NCI-H524 (cell line): Measurements from ENCODE around the gene LRP1-AS.

Experiments
- DNase-seq, 2 experiments: peaks; one replicate each; lab custom pipeline; 2025; lab: John Stamatoyannopoulos, UW

Gene LRP1-AS

GRCh38 chr12:57146961-57147944 lies at the start of gene LRP1-AS:
Gene LRP1-AS (minus strand): TSS chr12:57147619.
- no peak for DNase-seq

- no peak for DNase-seq
Measured at GRCh38 chr12:57196956-57197355, 49.5 kb upstream of the LRP1-AS start.

GRCh38 chr12:57196439-57196838 lies 49.0 kb upstream of the LRP1-AS start:
- no peak for DNase-seq

DNA sequence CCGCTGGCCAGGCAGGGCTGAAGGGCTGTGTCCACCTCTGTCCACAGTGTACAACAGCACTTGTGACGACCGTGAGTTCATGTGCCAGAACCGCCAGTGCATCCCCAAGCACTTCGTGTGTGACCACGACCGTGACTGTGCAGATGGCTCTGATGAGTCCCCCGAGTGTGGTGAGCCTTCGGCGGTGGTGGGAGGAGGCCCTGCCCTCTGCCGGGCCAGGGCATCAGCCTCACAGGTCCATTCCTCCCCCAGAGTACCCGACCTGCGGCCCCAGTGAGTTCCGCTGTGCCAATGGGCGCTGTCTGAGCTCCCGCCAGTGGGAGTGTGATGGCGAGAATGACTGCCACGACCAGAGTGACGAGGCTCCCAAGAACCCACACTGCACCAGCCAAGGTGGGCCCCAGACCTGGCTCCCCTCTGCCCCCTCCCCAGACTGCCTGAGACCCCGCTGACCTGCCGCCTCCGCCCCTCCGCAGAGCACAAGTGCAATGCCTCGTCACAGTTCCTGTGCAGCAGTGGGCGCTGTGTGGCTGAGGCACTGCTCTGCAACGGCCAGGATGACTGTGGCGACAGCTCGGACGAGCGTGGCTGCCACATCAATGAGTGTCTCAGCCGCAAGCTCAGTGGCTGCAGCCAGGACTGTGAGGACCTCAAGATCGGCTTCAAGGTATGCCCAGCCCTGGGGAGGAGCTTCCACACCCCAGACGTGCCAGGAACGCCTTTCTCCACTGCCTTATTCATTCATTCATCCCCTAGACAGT lies 48.4 kb upstream of the LRP1-AS start:
- no peak for DNase-seq

- no peak for DNase-seq
Measured at GRCh38 chr12:57195186-57195585, 47.8 kb upstream of the LRP1-AS start.

GRCh38 chr12:57194253-57194652 lies 46.8 kb upstream of the LRP1-AS start:
- no peak for DNase-seq

DNA sequence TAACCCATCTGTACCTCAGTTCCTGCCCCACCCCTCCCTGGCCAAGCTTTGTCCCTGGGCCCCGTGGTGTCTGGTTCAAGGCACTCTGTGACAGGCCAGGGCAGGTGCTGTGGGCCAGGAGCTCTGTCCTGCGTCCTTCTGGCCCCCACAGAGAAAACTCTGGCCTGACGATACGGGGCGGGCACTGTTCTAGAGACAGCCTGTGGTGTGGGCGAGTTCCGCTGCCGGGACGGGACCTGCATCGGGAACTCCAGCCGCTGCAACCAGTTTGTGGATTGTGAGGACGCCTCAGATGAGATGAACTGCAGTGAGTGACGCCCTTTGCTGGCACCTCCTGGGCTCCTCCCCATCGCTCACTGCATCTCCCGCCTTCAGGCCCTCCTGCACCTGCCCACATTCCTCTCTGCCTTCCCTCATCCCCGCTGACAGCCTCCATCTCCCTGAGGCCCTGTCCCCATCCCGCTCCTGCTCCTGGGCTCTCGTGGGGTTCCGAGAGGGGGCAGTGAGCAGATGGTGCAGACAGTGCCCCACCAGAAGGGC lies 46.4 kb upstream of the LRP1-AS start:
- no peak for DNase-seq

DNA sequence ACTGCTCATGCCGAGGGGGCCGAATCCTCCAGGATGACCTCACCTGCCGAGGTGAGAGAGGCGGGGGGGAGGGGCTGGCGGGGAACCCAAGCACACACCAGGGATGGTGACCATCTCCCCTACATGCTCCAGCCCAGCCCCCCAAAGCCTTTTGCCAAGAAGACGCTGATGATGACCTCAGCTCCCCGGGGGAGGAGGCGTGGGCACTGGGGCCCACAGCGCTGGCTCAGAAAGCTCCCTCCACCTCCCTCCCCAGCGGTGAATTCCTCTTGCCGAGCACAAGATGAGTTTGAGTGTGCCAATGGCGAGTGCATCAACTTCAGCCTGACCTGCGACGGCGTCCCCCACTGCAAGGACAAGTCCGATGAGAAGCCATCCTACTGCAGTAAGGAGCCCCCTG lies 45.5 kb upstream of the LRP1-AS start:
- no peak for DNase-seq

DNA sequence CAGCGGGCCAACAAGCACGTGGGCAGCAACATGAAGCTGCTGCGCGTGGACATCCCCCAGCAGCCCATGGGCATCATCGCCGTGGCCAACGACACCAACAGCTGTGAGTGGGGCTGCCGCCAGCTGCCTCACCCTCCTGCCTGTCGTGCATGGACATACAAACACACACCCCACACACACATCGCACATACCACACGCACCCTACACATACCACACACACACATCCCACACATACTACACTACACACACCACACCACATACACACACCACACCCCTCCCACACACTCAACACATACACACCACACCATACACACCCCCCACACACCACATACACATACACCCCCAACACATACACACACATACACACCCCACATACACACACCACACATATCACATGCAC lies 44.0 kb upstream of the LRP1-AS start:
- no peak for DNase-seq

DNA sequence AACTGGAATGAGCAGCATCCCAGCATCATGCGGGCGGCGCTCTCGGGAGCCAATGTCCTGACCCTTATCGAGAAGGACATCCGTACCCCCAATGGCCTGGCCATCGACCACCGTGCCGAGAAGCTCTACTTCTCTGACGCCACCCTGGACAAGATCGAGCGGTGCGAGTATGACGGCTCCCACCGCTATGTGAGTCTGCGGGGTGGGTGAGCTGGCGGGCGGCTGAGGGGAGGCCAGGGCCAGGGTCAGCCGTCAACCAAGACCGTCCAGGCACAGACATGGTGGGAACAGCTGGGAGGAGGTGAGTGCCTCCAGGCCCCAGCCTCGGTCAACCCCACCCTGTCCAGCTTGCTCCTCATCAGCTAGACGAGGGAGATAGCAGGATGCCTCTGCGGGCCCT lies 43.4 kb upstream of the LRP1-AS start:
- DNase-seq: no peak

DNA sequence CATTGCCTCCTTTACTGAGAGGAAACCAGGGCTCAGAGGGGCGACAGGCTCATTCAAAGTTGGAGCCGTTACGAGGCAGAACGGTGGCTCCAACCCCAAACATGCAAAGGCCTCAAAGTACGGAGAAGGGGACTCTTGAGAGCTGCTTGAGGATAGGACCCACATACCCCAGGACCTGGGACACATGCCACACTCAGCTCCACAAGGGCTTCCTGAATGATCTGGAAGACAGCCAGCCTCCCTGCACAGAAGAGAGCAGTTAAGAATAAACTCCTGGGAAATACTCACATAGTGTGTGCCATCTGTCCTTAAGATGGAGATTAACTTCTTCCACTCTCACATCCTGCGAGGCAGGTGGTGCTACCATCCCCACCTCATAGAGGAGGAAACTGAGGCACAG lies 42.6 kb upstream of the LRP1-AS start:
- peak; percentile 86 to 92 for DNase-seq

DNA sequence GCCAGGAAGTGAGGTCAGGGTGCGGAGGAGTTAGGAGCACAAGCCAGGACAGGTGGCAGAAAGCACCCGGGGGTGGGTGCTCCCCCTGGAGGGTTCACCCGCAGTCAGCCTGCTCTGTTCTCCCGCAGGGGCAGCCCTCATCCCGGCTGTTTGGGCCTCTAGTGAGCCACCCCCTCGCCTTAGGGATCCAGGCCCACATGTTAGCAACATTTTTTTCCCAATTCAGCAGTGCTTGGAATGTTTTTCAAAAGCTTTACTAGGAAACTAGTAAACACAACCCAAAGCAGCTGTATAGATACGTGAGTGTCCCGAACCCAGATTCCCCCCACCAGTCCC lies 40.6 kb upstream of the LRP1-AS start:
- DNase-seq: no peak

- no peak for DNase-seq
Measured at GRCh38 chr12:57187222-57188089, 40.0 kb upstream of the LRP1-AS start.

DNA sequence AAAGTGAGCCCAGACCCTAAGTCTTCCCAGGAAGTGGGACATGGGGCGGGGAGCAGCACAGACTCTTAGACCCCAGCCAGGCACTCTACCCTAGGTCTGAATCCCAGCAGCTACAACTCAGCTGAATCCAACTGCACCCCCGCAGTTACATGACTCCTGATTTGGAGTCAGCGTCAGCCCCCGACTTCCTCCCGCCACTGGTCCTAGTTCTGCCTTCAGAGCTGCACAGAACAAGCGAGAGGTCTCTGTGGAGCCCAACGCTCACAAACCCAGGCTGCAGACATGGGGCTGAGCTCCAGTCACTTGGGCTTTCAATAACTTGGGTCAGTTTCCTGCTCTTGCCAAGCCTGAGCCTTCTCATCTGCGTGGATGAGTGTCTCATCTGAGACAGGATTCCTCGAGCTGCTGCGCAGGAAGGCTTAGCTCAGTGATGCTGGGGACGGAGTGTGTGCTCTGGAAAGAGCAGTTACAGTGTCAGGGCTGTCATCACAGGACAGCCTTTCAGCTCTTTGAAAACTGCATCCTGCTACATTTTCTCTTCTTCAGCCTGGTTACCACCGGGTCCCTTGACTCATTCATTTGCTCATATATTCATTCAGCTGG lies 38.6 kb upstream of the LRP1-AS start:
- DNase-seq: no peak

- DNase-seq: no peak
Measured at GRCh38 chr12:57185403-57185802, 38.0 kb upstream of the LRP1-AS start.

GRCh38 chr12:57183939-57184725 lies 36.7 kb upstream of the LRP1-AS start:
- DNase-seq: no peak

DNA sequence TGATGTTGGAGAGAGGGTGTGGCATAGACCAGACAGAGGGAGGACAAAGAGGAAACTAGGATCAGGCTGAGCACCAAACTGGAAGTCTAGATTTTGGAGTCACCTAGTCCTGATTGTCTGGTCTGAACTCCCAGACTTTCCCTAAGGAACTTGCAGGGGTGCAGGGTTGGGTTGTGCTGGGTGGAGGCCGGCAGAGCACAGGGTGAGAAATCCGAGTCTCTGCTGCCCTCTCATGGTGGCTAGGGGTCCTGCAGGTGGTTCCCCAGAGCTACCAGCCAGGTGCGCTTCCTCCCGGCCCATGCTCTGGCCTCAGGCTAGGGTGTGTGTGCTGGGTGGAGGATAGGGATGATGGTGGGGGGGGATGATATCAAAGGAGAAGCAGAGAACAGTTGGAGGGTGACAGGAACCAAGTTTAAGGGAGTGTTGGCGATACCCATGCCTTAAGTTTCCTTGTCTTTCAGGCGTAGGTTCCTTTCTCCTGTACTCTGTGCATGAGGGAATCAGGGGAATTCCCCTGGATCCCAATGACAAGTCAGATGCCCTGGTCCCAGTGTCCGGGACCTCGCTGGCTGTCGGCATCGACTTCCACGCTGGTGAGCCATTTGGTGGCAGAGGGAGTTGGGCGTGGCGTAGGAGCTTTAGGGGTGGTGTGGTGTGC lies 35.6 kb upstream of the LRP1-AS start:
- peak; percentile 18 to 68 for DNase-seq

DNA sequence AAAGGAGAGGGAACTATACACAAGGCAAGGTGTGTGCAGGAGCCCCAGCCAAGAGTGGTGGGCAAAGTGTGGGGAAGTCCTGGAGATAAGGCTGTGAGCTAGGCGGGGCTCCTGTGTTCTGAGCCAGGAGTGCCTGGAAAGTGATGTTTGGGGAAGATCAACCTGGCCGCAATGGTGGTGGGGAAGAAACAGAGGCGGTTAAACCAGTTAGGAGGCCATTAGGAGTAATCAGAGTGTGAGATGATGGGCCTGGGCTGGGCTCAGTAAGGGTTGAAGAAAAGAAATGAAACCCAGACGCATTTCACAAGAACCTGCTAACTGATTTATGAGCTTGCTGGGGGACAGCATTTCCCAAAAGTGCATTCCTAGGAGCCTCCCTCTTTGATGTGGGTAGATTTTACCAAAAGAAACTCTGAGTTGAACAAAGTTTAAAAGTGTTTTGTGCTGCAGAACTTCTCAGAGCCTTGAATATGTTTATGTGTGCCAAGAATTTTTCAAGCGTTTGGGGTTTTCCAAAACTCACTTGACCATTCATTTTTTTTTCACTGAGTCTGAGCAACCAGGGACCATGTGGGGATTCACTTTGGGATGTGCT lies 34.2 kb upstream of the LRP1-AS start:
- DNase-seq: no peak

- no peak for DNase-seq
Measured at GRCh38 chr12:57181072-57181471, 33.7 kb upstream of the LRP1-AS start.
